HUDEP-2 (cell line): ENCODE measurements around the gene MPDU1.
"Not testable (repeated sequence)": the region's sequence is repeated elsewhere in the genome, so short reads cannot be mapped to it uniquely, and the experiment has no call there.

Source experiments
- DNase-seq, 76 experiments: peaks; one replicate each; lab custom pipeline; 2025; ENCODE audit not compliant: unreplicated experiment in 76 of 76; lab: John Stamatoyannopoulos, UW

The MPDU1 gene

GRCh38 chr17:7579834-7580603 is 3.6 kb upstream of the MPDU1 start:
- peak in 12 of 76 experiments; percentile 36 to 69 (median 50) for DNase-seq

GRCh38 chr17:7580604-7581575 is 2.8 kb upstream of the MPDU1 start:
- DNase-seq, result peak in 23 of 76 experiments; percentile 13 to 47 (median 29)

GRCh38 chr17:7582396-7583252 is 1.0 kb upstream of the MPDU1 start:
- peak in 18 of 76 experiments; percentile 14 to 53 (median 36) for DNase-seq

GRCh38 chr17:7586673-7587419 is 3.2 kb downstream of the MPDU1 start:
- peak in 56 of 76 experiments; percentile 14 to 78 (median 50) for DNase-seq

DNA sequence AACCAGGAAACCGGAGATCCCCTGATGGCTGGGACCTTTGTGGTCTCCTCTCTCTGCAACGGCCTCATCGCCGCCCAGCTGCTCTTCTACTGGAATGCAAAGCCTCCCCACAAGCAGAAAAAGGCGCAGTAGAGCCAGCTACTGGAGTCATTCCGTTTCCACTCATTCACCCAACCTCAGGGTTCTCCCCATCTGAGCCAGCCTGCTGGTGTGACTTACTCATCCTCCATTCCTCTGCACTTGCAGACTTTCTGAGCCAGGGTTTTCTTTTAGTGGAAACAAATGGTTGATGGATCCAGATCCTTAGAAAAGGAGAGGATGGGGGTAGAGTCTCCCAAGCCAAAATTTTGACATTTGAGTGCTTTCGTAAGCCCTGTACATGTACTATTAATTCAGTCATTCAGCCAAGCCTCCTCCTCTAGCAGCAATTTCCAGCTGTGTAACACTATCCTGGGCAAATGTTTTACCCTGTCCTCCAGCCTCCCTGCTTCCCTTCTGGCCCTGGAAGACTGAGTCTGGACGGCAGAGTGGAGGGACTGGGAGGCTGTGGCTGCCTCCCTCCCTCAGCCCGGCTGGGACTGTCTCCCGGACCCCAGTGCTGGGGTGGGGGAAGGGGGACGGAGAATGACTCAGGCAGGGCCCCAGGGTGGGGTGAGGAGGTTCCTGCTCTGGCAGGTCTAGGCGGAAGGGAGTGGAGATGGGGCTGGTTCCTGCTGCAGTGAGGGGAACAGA is 3.9 kb downstream of the MPDU1 start:
- peak in 53 of 76 experiments; percentile 10 to 70 (median 43) for DNase-seq

- no peak for DNase-seq
Observed at GRCh38 chr17:7588553-7589203, 5.0 kb downstream of the MPDU1 start.

- peak in 54 of 76 experiments; percentile 10 to 80 (median 51) for DNase-seq
Observed at GRCh38 chr17:7589204-7589868, 5.7 kb downstream of the MPDU1 start.

DNA sequence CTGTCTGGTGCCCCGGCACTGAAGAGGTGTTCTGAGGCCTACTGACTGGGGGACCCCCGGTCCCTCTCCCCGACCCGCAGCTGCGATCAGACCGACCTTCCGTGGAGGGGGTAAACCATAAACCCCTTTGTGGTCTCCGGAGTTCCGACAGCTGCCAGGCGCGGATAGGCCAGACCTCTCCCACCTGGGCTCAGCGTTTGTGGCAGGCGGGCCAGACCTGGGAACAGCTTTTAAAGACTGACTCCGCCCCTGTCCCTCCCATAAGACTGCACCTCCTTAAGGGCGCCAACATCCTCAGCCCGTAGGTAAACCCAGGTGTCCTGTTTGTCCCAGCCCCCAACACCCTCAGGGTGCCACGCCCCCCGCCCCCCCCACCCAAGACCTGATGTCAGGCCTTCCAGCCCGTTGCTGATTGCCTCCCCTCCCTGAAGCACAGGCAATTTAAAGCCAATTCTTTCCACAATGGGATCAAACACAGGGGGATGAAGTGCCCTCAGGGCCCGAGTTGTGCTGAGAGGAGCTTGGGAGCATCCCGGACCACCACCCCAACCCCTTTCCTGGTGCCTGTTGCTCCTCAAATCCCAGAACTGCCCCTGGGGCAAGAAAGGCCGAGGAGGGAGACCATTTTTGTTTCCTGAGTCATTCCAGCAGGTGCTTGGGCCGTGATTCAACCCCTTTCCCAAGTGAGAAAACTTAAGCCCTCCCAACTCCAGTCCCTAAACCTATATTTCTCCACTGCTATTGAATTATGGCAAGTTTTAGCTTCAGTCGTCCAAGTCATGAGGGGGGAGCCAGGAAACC is 6.4 kb downstream of the MPDU1 start, which contains the start of gene SOX15:
TSS of gene SOX15 (minus strand) at position 204 of the 801 bp plus-strand sequence. CDS start 418 bp downstream, outside the sequence.
- DNase-seq, result no peak

DNA sequence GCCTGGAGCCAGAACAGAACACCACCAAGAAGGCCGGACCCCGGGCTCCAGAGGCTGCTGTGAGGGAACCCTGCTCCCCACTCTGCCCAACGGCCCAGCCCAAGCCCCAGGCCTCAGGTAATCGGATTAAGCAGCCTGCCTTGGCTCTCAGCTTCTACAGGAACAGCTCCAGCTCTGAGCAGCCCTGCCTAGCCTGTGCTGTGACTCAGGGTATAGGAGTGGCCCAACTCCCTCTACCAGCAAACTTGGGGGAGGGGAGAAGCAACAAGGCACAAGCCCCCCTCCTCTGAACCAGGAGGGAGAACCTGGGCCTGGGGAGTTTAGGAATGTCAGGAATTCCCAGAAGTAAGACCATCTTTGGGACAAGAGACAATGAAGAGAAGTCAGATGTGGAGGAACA is 7.1 kb downstream of the MPDU1 start:
- peak in 10 of 76 experiments; percentile 6 to 59 (median 16) for DNase-seq

DNA sequence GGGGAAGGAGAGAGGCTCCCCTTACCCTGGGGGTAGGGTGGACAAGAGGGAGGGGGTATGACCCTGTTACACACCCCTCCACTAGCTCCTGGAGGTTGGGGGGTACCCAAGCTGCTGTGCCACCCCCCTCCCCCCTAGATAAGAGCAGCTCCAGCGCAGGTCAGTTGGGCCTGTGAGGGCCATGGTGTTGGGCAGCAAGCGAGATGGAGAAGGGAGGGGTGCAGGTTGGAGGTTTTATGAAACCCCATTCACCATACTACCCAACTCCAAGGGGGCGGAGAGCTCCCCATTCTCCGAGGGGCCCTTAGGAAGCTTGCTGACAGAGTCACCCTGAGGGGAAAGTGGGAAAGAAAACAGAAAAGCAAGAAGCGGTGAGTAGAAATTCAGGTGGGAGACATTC is 7.9 kb downstream of the MPDU1 start:
- no peak for DNase-seq

- DNase-seq, result no peak
Observed at GRCh38 chr17:7592422-7593021, 8.9 kb downstream of the MPDU1 start.

GRCh38 chr17:7593296-7593695 is 9.6 kb downstream of the MPDU1 start:
- no peak for DNase-seq

DNA sequence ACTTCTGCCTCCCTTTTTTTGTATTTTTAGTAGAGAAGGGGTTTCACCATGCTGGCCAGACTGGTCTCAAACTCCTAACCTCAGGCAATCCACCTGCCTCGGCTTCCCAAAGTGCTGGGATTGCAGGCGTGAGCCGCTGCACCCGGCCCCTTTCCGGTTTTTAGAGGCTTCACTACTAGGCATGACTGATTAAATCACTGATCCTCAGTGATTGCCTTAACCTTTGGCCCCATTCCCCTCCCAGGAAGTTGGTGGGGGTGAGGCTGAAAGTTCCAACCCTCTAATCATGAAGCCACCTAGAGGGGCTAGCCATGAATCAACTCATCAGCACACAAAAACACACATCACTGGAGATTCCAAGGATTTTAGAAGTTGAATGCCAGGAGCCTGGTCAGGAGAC is 13.9 kb downstream of the MPDU1 start:
- not testable (repeated sequence) for DNase-seq

GRCh38 chr17:7606280-7606679 is 22.6 kb downstream of the MPDU1 start:
- no peak for DNase-seq

DNA sequence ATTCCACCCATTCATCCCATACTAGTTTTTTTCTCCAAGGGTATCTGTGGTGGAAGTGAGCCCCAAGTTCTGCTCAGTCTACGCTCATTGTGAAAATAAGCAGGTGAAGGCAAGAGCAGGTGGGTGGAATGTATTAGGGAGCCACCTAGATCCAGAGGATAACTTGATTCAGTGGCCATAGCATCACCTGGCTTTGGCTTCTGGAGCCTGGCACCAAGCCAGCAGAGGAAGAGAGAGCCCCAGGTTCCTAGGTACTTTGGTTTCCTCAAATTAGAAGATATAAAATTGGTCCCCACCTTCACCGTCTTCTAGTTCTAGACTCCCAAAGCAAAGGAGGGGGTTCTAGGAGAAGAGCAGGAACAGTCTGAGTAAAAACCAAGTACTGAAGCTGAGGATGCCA is 27.0 kb downstream of the MPDU1 start:
- no peak for DNase-seq

GRCh38 chr17:7611635-7612293 is 28.1 kb downstream of the MPDU1 start:
- peak in 1 of 76 experiments; percentile 20 for DNase-seq
